BLaER1 (cell line): ENCODE results near the gene CYB561A3.
"Not testable (repeated sequence)": the region's sequence is repeated elsewhere in the genome, so short reads cannot be mapped to it uniquely, and the experiment has no call there.

ENCODE experiments used
- H3K27ac ChIP-seq: shearing (Covaris generic); formaldehyde crosslinking; 2 replicates; pipeline ENCODE4 v1.8.1; 2022
- H3K27me3 ChIP-seq: shearing (Covaris generic); formaldehyde crosslinking; 2 replicates; pipeline ENCODE4 v1.8.1; 2022
- H3K36me3 ChIP-seq: shearing (Covaris generic); formaldehyde crosslinking; 2 replicates; pipeline ENCODE4 v1.8.1; 2022
- H3K4me1 ChIP-seq: shearing (Covaris generic); formaldehyde crosslinking; 2 replicates; pipeline ENCODE4 v1.8.1; 2022
- H3K4me2 ChIP-seq: shearing (Covaris generic); formaldehyde crosslinking; 2 replicates; pipeline ENCODE4 v1.8.1; 2022
- H3K4me3 ChIP-seq: shearing (Covaris generic); formaldehyde crosslinking; 2 replicates; pipeline ENCODE4 v1.8.1; 2022
- H3K9ac ChIP-seq: shearing (Covaris generic); formaldehyde crosslinking; 2 replicates; pipeline ENCODE4 v1.8.1; 2022
- H3K9me3 ChIP-seq: shearing (Covaris generic); formaldehyde crosslinking; 2 replicates; pipeline ENCODE4 v1.8.1; 2022
- H4K20me1 ChIP-seq: shearing (Covaris generic); formaldehyde crosslinking; 2 replicates; pipeline ENCODE4 v1.8.1; 2022
- Cebpa-rat ChIP-seq: shearing (Covaris generic); IDR thresholded peaks from 2 replicates; pipeline ENCODE4 v1.8.1; 2022

Gene CYB561A3

GRCh38 chr11:61390161-61390560, 28.5 kb upstream of the CYB561A3 start:
- no peak for TF ChIP-seq Cebpa-rat

GRCh38 chr11:61384271-61385242, 22.9 kb upstream of the CYB561A3 start:
- Histone ChIP-seq H3K27ac (no peak overlapping the region), H4K20me1 (no peaks in the 10 kb centered on the region), H3K4me3 (no peak overlapping the region), H3K9ac (no peak overlapping the region), H3K9me3 (no peaks in the 10 kb centered on the region), H3K4me2 (no peak overlapping the region), H3K36me3 (peaks cover 7% of the 10 kb centered on the region), H3K4me1 (no peaks in the 10 kb centered on the region), H3K27me3 (no peaks in the 10 kb centered on the region)
- TF ChIP-seq Cebpa-rat, result no peak

More at GRCh38 chr11:61390161-61390560, 28.5 kb upstream of the CYB561A3 start:
- Histone ChIP-seq H3K4me2 (no peak overlapping the region), H3K27ac (no peak overlapping the region), H3K9ac (no peak overlapping the region), H3K27me3 (peaks cover 30% of the 10 kb centered on the region), H3K4me1 (peaks cover 11% of the 10 kb centered on the region; the same call in 1 of the 2 replicates), H3K36me3 (0 out of 2 replicates have a peak, but pooled peaks cover 3% of the 10 kb centered on the region), H3K4me3 (no peak overlapping the region), H4K20me1 (no peaks in the 10 kb centered on the region), H3K9me3 (no peaks in the 10 kb centered on the region)

DNA sequence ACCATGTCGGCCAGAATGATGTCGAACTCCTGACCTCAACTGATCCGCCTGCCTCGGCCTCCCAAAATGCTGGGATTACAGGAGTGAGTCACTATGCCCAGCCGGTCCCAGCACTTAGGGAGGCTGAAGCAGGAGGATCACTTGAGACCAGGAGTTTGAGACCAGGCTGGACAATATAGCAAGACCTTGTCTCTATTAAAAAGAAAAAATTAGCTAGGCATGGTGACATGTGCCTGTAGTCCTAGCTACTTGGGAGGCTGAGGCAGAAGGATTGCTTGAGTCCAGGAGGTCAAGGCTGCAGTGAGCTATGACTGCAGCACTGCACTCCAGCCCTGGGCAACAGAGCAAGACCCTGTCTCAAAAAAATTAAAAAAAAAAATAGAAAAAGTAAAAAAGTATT, 22.2 kb upstream of the CYB561A3 start:
- not testable (repeated sequence) for H3K36me3 ChIP-seq, H3K4me3 ChIP-seq, H3K9me3 ChIP-seq, H3K4me1 ChIP-seq, H3K27ac ChIP-seq, H3K27me3 ChIP-seq, H3K9ac ChIP-seq, H4K20me1 ChIP-seq, H3K4me2 ChIP-seq

GRCh38 chr11:61380884-61381283, 19.2 kb upstream of the CYB561A3 start:
- Histone ChIP-seq H3K4me1 (no peaks in the 10 kb centered on the region), H3K36me3 (peaks cover 18% of the 10 kb centered on the region)
- TF ChIP-seq Cebpa-rat, result no peak

DNA sequence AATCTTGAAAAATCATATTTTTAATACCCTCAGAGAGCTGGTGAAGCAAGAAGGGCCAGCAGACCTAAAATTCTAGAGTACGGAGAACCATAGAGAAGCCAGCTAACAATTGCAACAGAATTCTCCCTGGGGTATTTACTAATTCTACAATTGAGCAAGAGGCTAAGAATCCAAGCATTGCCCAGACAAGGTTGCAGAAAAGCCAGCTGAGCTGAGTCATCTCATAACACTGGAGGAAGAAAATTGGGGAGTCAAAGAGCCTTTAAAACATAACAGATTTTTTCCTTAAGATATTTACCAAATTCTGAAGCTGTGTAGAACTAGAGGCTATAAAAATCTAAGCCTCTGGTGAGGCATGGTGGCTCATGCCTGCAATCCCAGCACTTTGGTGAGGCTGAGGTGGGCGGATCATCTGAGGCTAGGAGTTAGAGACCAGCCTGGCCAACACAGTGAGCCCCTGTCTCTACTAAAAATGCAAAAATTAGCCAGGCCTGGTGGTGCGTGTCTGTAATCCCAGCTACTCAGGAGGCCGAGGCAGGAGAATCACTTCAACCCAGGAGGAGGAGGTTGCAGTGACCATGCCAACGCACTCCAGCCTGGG, 17.1 kb upstream of the CYB561A3 start:
- Histone ChIP-seq H3K27ac (no peak overlapping the region), H3K9me3 (peaks cover 14% of the 10 kb centered on the region), H3K4me1 (no peaks in the 10 kb centered on the region), H3K36me3 (peaks cover 31% of the 10 kb centered on the region), H3K4me3 (no peak overlapping the region), H3K9ac (no peak overlapping the region), H3K27me3 (no peaks in the 10 kb centered on the region), H3K4me2 (no peak overlapping the region), H4K20me1 (no peaks in the 10 kb centered on the region)
- TF ChIP-seq Cebpa-rat, result no peak

More at GRCh38 chr11:61380884-61381283, 19.2 kb upstream of the CYB561A3 start:
- H3K4me2 ChIP-seq, result no peak overlapping the region
- H4K20me1 ChIP-seq, result no peaks in the 10 kb centered on the region
- H3K27me3 ChIP-seq, result no peaks in the 10 kb centered on the region
- no peak overlapping the region for H3K9ac ChIP-seq
- no peaks in the 10 kb centered on the region for H3K9me3 ChIP-seq
- no peak overlapping the region for H3K4me3 ChIP-seq
- H3K27ac ChIP-seq, result no peak overlapping the region

- Histone ChIP-seq H3K27me3 (no peaks in the 10 kb centered on the region), H3K4me3 (no peak overlapping the region), H3K9me3 (peaks cover 24% of the 10 kb centered on the region), H4K20me1 (no peaks in the 10 kb centered on the region), H3K27ac (no peak overlapping the region), H3K4me1 (no peaks in the 10 kb centered on the region), H3K4me2 (no peak overlapping the region), H3K36me3 (peaks cover 40% of the 10 kb centered on the region), H3K9ac (no peak overlapping the region)
- TF ChIP-seq Cebpa-rat, result no peak
Observed at GRCh38 chr11:61377461-61378160, 15.9 kb upstream of the CYB561A3 start.

- Histone ChIP-seq H3K27me3 (no peaks in the 10 kb centered on the region), H3K9ac (no peak overlapping the region), H4K20me1 (no peaks in the 10 kb centered on the region), H3K27ac (no peak overlapping the region), H3K4me2 (no peak overlapping the region), H3K4me3 (no peak overlapping the region), H3K4me1 (no peaks in the 10 kb centered on the region), H3K9me3 (peaks cover 42% of the 10 kb centered on the region), H3K36me3 (peaks cover 59% of the 10 kb centered on the region)
- TF ChIP-seq Cebpa-rat, result no peak
Observed at GRCh38 chr11:61375761-61376108, 14.1 kb upstream of the CYB561A3 start.

DNA sequence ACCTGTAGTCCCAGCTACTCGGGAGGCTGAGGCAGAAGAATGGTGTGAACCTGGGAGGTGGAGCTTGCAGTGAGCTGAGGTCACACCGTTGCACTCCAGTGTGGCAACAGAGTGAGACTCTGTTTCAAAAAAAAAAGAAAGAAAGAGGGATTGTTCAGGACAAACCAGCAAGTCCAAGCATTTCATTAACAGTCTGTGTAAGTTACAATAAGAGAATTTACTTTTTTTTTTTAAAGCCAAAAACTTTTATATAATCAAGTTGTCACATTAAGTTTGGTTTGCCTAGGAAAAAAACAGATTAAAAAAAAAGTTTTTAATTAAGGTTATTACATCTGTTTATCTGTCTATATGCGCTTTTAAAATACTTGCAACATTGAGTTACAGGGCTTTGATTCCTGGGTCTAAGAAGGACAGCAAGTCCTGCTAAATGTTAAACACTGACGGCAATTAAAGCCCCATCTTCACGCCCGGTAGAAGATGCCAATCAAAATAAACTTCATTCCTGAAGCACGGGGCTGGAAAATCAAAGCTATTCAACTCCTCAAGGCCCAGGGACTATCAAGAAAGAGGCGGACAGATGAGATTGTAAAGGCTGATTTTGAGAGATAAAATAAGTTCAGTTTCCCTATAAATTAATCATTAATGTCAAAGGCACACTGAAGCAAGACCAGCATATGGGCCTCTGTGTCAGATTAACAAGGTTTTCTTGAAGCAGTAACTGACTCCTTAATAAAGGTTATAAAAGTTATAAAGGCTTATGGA, 11.2 kb upstream of the CYB561A3 start:
- Histone ChIP-seq H3K4me2 (no peak overlapping the region), H3K27ac (no peak overlapping the region), H3K27me3 (no peaks in the 10 kb centered on the region), H3K4me1 (no peaks in the 10 kb centered on the region), H3K9me3 (peaks cover 55% of the 10 kb centered on the region), H3K4me3 (no peak overlapping the region), H4K20me1 (no peaks in the 10 kb centered on the region), H3K9ac (no peak overlapping the region), H3K36me3 (peaks cover 88% of the 10 kb centered on the region)
- no peak for TF ChIP-seq Cebpa-rat

GRCh38 chr11:61370349-61371005, 8.8 kb upstream of the CYB561A3 start:
- no peaks in the 10 kb centered on the region for H3K4me1 ChIP-seq
- H3K27me3 ChIP-seq, result no peaks in the 10 kb centered on the region
- H3K9ac ChIP-seq, result no peak overlapping the region
- TF ChIP-seq Cebpa-rat, result no peak
- H4K20me1 ChIP-seq, result no peaks in the 10 kb centered on the region
- no peak overlapping the region for H3K4me2 ChIP-seq
- no peak overlapping the region for H3K27ac ChIP-seq
- H3K36me3 ChIP-seq, result peaks cover 98% of the 10 kb centered on the region
- H3K4me3 ChIP-seq, result no peak overlapping the region
- H3K9me3 ChIP-seq, result peaks cover 55% of the 10 kb centered on the region
